ENCODE measurements around the gene CST11.

The CST11 gene

DNA sequence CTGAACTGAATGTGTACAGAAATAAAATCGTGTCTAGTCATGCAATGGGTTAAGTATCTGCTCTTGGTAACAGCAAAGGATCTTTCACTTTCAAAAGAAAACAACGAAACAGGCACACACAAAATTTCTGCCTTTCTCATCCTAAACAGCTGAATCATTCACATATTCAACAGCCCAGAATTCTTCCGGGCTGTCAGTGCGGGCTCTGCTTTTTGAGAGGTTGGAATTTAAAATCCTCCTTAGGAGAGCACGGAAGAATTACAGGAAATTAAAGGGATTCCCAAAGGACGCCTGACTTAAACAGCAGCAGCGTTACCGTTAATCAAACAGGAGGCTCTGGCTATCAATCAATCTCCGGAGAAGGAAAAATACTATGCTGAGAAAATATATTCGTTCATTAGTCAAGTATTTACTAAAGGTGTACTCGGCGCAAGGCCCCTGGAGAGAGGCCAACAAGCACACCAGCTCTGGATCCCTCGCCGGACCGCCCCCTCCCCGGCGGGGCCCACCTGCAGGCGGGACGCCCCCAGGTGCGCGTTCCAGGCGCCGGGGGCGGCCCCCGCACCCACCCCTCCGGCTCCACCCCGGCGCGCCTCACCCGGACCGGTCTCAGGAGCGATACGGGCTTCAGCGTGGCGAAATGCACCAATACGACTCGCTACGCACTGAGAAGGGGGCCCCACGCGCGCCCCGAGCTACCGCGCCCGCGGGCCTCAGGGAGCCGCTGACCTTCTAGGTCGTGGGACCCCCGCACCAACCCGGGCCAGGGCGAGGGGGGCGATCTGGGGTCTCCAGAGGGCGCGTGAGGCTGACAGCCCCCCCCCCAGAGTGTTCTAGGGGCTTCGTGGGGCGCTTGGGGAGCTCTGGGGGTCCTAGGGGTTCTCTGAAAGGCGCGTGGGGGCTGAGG is 32.4 kb downstream of the CST11 start:
- DNase-seq = peak; percentile 32

GRCh38 chr20:23419657-23419994 is 33.0 kb downstream of the CST11 start:
- no peak for DNase-seq

- DNase-seq = no peak
Observed at GRCh38 chr20:23417861-23418260, 34.8 kb downstream of the CST11 start.

GRCh38 chr20:23415959-23416583 is 36.6 kb downstream of the CST11 start:
- DNase-seq = no peak

- DNase-seq = no peak
Observed at GRCh38 chr20:23415555-23415954, 37.1 kb downstream of the CST11 start.

- DNase-seq = no peak
Observed at GRCh38 chr20:23414526-23415188, 38.0 kb downstream of the CST11 start.

GRCh38 chr20:23413862-23414422 is 38.7 kb downstream of the CST11 start:
- no peak for DNase-seq

DNA sequence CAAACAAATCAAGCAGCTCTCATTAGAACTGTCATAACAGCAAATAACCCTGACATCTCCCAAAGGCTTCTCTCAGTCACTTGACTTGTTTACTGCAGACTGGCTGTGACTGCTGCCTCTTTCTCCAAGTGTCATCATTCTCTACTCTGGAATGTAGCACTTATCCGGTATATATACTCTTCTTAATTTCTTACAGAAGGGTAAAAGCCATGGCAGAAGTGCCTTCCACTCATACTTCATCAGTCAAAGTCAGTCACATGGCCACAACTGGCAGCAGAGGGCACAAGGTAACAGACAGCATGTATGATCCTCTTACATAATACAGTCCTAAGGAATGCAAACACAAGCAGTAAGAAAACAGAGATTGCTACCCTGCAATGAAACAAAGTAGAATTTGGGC is 40.6 kb downstream of the CST11 start:
- no peak for DNase-seq

- DNase-seq = no peak
Observed at GRCh38 chr20:23410916-23411695, 41.6 kb downstream of the CST11 start.

DNA sequence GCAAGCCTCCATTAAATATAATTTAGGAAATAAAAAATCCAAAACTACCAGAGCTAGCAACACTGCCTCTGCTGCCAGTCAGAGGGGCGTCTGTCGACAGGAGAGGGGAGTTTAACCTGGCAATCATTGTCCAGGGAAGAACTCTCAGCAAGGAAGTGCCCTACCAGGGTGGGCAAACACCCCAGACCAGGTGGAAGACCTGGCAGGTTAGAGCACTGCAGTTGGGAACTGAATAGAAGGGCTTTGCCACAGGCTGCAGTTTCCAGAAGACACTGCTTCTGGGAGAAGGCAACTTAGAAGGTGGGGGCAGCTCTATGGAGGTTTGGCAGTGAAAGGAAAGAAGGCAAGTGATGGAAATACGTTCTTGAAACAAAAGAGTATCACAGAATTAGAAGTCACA is 42.9 kb downstream of the CST11 start:
- DNase-seq = no peak

GRCh38 chr20:23408957-23409356 is 43.7 kb downstream of the CST11 start:
- no peak for DNase-seq

DNA sequence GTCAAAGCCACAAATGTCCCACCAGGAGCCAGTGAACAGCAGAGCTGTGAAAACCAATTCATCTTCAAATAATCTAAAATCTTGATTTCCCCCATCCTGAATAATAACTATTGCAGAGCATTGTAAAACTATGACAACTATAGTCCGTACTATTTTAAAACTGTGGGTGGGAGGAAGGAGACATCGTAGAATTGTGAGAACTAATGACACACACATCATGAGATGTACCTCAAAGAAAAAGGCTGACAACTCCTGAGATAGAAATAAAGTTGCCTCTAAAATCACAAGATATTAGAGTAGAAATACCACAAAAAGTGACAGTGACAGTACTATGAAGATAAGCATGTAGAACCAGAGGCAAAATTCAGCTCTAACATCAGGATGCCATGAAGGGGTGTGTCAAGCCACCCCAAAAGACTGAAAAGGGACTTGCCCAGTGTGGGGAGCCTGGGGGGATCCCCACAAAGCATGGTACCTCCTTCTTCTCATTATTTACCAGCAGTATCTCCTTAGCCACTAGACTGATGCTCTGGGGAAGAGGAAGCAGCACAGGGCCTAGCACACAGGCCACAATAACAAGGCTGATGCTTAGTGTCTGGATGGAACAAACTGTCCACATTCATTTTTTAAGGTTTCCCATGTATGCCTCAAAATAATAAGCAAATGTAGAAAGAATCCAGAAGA is 44.8 kb downstream of the CST11 start:
- DNase-seq = no peak

DNA sequence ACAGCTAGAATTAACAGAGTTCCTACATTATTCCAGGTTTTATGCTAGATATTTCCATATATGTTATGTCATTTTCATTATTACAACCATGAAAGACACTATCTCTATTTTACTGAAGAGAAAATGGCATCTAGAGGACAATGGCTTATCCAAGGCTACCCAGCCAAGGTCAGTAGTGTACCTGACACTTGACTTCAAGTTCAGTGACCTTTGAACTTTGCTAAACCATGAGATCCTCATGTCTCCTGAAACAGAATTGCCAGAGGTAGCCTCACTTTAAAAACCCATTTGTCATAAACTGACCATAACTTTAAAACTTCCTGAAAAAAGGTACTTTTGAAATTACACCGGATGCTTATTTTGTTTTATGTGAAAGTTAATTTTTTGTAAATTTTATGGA is 45.8 kb downstream of the CST11 start:
- DNase-seq = no peak

- DNase-seq = no peak
Observed at GRCh38 chr20:23404196-23404595, 48.5 kb downstream of the CST11 start.

GRCh38 chr20:23403751-23404150 is 48.9 kb downstream of the CST11 start:
- DNase-seq = no peak

DNA sequence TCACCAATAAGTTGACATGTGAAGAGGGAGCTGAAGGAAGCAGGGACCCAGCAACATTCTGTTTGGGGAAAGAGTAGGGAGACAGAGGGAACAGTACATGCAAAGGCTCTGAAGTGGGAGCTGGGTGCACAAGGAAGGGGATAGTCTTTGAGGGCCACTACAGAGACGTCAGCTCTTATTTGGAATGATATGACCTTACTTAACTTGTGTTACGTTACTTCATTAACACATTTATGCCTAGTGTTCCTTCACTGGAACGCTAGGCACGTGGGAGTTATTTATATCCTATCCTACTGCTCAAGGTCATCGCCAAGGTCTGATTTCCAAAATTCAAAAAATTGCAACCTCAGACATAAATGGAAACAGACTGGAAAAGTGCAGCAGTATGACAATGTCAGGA is 51.6 kb downstream of the CST11 start:
- DNase-seq = no peak

Data from stimulated activated naive CD4-positive, alpha-beta T cell treated with Interleukin-2 at 50 U/mL for 16 hours (primary cell).